Activated effector memory CD4-positive, alpha-beta T cell treated with Interleukin-2 at 50 U/mL for 16 hours (primary cell): Measurements from ENCODE around the gene BICC1.

Experiments used
- DNase-seq: peaks from one replicate; pipeline ENCODE4 v3.0.0-alpha.2; 2020

Gene BICC1

GRCh38 chr10:58653139-58653538 lies 140.5 kb downstream of the BICC1 start:
- no peak for DNase-seq

- DNase-seq = no peak
Observed at GRCh38 chr10:58660575-58661255, 148.0 kb downstream of the BICC1 start.

GRCh38 chr10:58661336-58661735 lies 148.7 kb downstream of the BICC1 start:
- DNase-seq = no peak

DNA sequence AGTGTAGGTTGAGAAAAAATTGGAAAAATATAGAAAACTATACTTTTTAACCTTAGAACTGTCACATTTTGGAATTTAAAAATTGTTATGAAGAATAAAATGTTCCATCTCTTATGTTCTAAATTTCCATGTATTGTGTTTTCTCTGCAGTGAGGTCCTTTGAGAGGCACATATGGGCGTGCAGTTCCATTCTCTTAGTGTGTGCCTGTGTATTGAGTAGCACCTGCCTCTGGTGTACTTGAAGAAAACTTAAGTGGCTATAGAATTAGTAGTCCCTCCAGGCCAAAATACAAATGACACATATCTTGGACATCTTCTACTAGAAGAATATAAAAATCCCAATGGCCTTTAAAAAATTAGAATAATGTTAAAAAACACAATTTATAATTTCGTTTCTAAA lies 149.2 kb downstream of the BICC1 start:
- DNase-seq = no peak

- no peak for DNase-seq
Observed at GRCh38 chr10:58662314-58662713, 149.6 kb downstream of the BICC1 start.

- no peak for DNase-seq
Observed at GRCh38 chr10:58665361-58665760, 152.7 kb downstream of the BICC1 start.

GRCh38 chr10:58666024-58666423 lies 153.4 kb downstream of the BICC1 start:
- no peak for DNase-seq

GRCh38 chr10:58667658-58668310 lies 155.1 kb downstream of the BICC1 start:
- DNase-seq = no peak

GRCh38 chr10:58672845-58673244 lies 160.2 kb downstream of the BICC1 start:
- DNase-seq = no peak

DNA sequence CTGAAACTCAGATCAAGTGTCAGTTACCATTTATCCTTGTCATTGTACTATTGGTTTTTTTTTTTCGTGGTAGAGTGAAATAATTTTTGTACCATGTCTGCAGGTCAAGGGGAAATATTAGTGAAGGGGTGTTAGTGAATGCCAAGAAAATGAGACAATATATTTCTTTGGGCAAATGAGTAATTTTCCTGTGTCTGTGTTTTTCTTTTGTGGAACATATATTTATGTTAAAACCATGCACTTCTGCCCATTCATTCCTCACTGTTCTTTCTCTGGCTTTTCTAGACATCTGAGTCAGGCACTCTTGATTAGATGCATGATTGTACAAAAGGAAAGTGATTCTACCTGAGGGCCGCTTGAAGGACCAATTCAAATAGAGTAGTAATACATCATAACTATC lies 161.6 kb downstream of the BICC1 start:
- no peak for DNase-seq

- no peak for DNase-seq
Observed at GRCh38 chr10:58675321-58675720, 162.6 kb downstream of the BICC1 start.

- DNase-seq = no peak
Observed at GRCh38 chr10:58691528-58691927, 178.9 kb downstream of the BICC1 start.

GRCh38 chr10:58693919-58694318 lies 181.2 kb downstream of the BICC1 start:
- no peak for DNase-seq

- DNase-seq = no peak
Observed at GRCh38 chr10:58695022-58695421, 182.3 kb downstream of the BICC1 start.

DNA sequence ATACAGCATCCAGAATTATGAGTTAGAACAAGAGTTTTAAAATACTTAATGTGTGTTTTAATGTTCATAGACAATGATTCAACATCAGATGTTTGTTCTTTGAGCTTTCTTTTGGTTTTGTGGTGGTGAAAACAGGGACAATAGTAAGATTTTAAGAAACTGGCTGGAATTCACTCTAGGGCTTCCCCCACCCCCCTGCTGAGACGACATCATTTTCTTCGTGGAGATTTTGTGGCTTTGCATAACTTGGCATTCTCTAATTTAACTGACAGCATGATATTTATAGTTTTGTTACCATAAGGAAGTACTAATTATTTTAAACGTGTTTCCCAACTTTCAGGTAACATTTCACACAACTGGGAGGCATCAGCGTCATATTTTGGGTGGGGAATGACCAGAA lies 184.1 kb downstream of the BICC1 start:
- DNase-seq = no peak

DNA sequence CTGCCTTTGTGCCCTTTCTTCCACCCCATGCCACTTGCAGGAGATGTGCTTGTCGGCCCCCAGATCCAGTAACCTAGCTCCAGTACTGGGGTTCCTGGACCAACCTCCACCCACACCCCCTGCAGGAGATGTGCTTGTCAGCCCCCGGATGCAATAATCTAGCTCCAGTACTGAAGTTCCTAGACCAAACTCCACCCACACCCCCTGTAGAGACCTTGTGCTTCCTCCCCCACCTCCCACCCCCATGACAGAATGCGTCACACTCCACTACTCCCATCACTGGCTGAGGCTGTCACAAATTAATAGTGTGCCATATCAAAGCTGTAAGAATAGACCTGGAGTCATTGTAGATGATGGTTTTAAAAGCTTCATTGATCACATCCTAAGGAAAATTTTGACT lies 185.0 kb downstream of the BICC1 start:
- no peak for DNase-seq

GRCh38 chr10:58698777-58699356 lies 186.2 kb downstream of the BICC1 start:
- DNase-seq = no peak

DNA sequence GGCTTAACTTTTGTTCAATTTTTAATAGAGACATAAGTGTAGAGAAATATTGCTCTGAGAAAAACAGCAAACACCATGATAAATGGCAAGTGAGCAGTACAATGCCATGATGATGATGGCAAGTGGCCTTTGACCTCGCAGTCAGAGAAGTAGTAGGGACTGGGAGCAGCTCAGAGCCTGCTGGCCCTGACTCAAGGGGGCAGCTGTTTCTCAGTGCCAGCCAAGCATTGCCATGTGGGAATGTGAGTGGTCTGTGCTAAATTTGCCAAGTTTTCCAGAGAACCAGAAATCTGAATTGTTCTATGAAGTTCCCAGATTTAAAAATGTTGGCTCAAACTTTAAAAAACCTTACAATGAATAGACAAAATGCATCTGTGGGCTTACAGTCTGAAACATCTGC lies 187.9 kb downstream of the BICC1 start:
- DNase-seq = no peak

DNA sequence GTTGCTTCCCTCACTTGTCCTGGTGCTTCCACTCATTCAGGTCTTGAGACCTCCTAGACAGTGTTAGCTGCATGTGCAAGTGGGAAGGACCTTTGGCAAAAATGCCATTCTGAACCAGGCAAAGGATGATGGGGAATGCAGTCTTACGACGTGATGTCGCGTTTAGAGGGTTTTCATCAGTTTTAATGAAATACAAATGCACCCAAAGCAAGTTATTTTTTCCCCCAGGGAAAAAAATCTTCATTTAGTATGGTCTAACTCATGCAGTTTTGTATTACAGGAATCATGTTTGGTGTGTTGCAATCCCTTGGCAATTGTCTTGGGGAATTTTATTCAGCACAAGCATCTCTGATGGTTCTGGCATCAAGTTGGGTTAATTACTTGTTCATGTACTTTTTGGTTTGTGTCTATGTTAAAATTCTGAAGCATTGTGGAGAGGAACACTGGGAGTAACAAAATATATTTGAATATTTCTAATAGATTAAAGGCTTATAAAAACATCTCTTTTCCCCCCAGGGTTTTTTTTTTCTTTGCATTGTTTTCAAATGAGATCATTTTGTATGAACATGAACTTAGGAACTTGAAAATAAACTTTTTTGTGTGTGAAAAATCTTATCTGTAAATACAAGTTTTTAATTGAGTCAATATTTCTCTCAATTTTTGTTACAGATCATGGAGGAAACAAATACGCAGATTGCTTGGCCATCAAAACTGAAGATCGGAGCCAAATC lies 188.9 kb downstream of the BICC1 start:
- DNase-seq = no peak

DNA sequence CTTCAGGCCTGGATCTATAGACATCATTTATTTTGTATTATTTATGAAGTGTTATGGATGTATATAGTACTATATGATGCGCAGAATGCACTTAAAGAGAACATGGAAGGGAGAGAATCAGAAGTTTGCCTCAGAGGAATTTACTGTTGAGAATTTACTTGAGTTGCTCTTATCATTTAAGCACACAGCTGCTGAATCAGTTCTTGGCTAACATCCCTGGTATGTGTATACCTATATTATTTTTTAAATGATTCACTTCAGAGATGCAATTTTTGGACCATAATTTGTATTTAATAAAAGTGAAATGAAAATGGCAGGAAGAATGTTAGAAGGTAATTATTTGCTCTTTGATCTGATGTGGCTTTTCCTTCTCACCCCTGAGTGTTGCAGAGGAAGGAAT lies 191.6 kb downstream of the BICC1 start:
- DNase-seq = no peak

GRCh38 chr10:58704671-58705141 lies 192.0 kb downstream of the BICC1 start:
- DNase-seq = no peak

- no peak for DNase-seq
Observed at GRCh38 chr10:58706836-58707235, 194.2 kb downstream of the BICC1 start.

DNA sequence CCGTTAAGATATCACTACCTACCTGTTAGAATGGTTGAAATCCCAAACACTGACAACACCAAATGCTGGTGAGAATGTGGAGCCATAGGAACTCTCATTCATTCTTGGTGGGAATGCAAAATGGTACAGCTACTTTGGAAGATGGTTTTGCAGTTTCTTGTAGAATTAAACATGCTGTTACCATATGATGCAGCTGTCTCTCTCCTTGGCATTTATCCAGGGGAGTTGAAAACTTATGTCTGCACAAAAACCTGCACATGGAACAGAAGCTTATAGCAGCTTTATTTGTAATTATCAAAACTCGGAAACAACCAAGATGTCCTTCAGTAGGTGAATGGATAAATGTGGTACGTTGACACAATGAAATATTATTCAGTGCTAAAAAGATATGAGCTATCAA lies 199.5 kb downstream of the BICC1 start:
- no peak for DNase-seq

DNA sequence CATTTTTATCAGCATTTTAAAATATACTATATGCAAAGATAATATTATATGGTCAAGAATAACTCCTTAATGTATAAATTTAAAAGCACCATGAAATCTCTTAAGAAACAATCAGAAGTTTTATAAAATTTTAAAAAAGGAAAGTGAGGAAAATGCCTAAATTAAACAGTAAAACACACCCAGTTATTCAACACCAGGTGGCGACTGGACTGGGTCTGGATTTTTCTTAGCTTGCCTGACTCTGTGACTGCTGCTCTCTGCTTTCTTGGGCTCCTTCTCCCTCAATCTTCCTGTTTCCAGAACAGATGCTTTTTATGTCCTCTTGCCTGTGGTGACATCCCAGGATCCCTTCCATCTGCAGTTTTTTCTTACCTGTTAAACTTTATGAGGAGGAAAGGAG lies 200.3 kb downstream of the BICC1 start:
- no peak for DNase-seq
